Transverse colon (tissue), 4 donors: ENCODE results near the gene GLCE.

Experiments
- CTCF ChIP-seq, 5 experiments: fragments of 200-600 bp in 3 of 5; fragments of 450-650 bp in 2 of 5; sonication (generic) in 3 of 5; IDR thresholded peaks; 1 replicate in 2 of 5; 2 replicates in 3 of 5; pipeline ENCODE4 v1.5.1; 2016 to 2017; ENCODE audit warnings: antibody characterized with exemption in 5 of 5, inconsistent platforms in 3 of 5, mild to moderate bottlenecking in 2 of 5, moderate library complexity in 1 of 5
- EP300 ChIP-seq: sonication (generic); formaldehyde crosslinking; IDR thresholded peaks from one replicate; pipeline ENCODE4 v1.6.1; 2017; ENCODE audit warnings: antibody characterized with exemption, low read depth
- POLR2A ChIP-seq: fragments of 450-650 bp; IDR thresholded peaks from one replicate; pipeline ENCODE4 v1.6.1; 2016; ENCODE audit warnings: antibody characterized with exemption, mild to moderate bottlenecking, moderate library complexity
- POLR2AphosphoS5 ChIP-seq, 3 donors: sonication (generic); formaldehyde crosslinking; IDR thresholded peaks; one replicate each; pipeline ENCODE4 v1.6.1; 2016; ENCODE audit warnings: antibody characterized with exemption in 3 of 3

- TF ChIP-seq CTCF (IDR thresholded peaks at IDR 0.05): no peak
- TF ChIP-seq POLR2A: no peak
- no peak for TF ChIP-seq EP300
- TF ChIP-seq POLR2AphosphoS5 (IDR thresholded peaks at IDR 0.05): no peak
Measured at GRCh38 chr15:69145694-69146492, 14.5 kb upstream of the GLCE start.
